DOHH2 (cell line): ENCODE results near the gene EGLN1.

ENCODE experiments used
- H3F3A ChIP-seq: fragments of 200-600 bp; sonication (generic), shearing (Covaris generic); 2 replicates; pipeline ENCODE4 v1.6.0; 2016; ENCODE audit warnings: antibody characterized with exemption, mild to moderate bottlenecking; ENCODE audit not compliant: control insufficient read depth, insufficient read depth
- H3K27ac ChIP-seq: fragments of 200-600 bp; sonication (generic); 2 replicates; pipeline ENCODE4 v1.5.1; 2014; ENCODE audit warnings: low read depth, mild to moderate bottlenecking, low read length, moderate library complexity
- H3K27me3 ChIP-seq: fragments of 200-600 bp; sonication (generic); 2 replicates; pipeline ENCODE4 v1.6.1; 2014; ENCODE audit warnings: mild to moderate bottlenecking, low read length, mixed read lengths; ENCODE audit not compliant: control insufficient read depth
- H3K36me3 ChIP-seq: fragments of 200-600 bp; sonication (generic); 2 replicates; pipeline ENCODE4 v1.6.1; 2014; ENCODE audit warnings: mild to moderate bottlenecking, low read length, moderate library complexity, mixed read lengths; ENCODE audit not compliant: control insufficient read depth
- H3K4me1 ChIP-seq: fragments of 200-600 bp; sonication (generic); 2 replicates; pipeline ENCODE4 v1.6.1; 2014; ENCODE audit warnings: mild to moderate bottlenecking, low read length, mixed read lengths; ENCODE audit not compliant: control insufficient read depth
- H3K4me2 ChIP-seq: fragments of 200-600 bp; sonication (generic); 2 replicates; pipeline ENCODE4 v1.6.0; 2014; ENCODE audit warnings: mild to moderate bottlenecking, low read length, moderate library complexity
- H3K4me3 ChIP-seq: fragments of 200-600 bp; sonication (generic); 2 replicates; pipeline ENCODE4 v1.5.1; 2014; ENCODE audit warnings: mild to moderate bottlenecking, low read length, mixed read lengths
- H3K79me2 ChIP-seq: fragments of 200-600 bp; sonication (generic); 2 replicates; pipeline ENCODE4 v1.6.1; 2014; ENCODE audit warnings: mild to moderate bottlenecking, low read length, mixed read lengths; ENCODE audit not compliant: control insufficient read depth
- H3K9me2 ChIP-seq: fragments of 200-600 bp; sonication (generic); replicated peaks from 2 replicates; pipeline ENCODE4 v1.6.1; 2014; ENCODE audit warnings: mild to moderate bottlenecking, low read length, mixed read lengths; ENCODE audit not compliant: control insufficient read depth
- H3K9me3 ChIP-seq: fragments of 200-600 bp; sonication (generic); 2 replicates; pipeline ENCODE4 v1.6.1; 2014; ENCODE audit warnings: antibody characterized with exemption, low read length, mixed read lengths; ENCODE audit not compliant: control insufficient read depth, insufficient read depth
- H4K20me1 ChIP-seq: fragments of 200-600 bp; sonication (generic); 2 replicates; pipeline ENCODE4 v1.6.0; 2014; ENCODE audit warnings: low read depth, mild to moderate bottlenecking, antibody characterized with exemption, low read length, moderate library complexity; ENCODE audit not compliant: control insufficient read depth, insufficient read depth
- EZH2phosphoT487 ChIP-seq: fragments of 200-600 bp; sonication (generic); IDR thresholded peaks from 2 replicates; pipeline ENCODE4 v1.6.1; 2017; ENCODE audit warnings: borderline replicate concordance, mild to moderate bottlenecking, antibody characterized with exemption, low read length, moderate library complexity, mixed read lengths
- TF ChIP-seq, protein P1 (sequence below): fragments of 200-600 bp; sonication (generic); IDR thresholded peaks from one replicate; pipeline ENCODE4 v1.5.1; 2014; ENCODE audit warnings: antibody characterized with exemption, mild to moderate bottlenecking, low read depth, low read length; ENCODE audit not compliant: poor library complexity, severe bottlenecking

The EGLN1 gene

DNA sequence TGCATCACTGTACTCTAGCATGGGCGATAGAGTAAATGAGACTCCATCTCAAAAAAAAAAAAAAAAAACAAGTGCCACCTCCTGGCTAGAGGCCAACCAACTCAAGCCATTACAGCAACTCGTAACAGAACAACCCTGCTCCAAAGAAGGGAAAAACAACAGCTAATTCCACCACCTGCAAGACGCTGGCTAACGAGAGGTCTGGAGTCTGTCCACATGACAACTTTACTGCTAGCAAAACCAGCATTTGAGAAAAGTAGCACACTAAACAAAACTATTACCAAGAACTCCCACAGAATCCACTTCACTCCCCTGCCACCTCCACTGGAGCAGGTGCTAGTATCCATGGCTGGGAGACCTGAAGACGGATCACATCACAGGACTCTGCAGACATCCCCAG, 24.1 kb upstream of the EGLN1 start:
- no peaks in the 10 kb centered on the region for H3K79me2 ChIP-seq
- peaks cover 11% of the 10 kb centered on the region for H3K27me3 ChIP-seq
- no peaks in the 10 kb centered on the region for H3F3A ChIP-seq
- no peaks in the 10 kb centered on the region for H3K9me2 ChIP-seq
- H3K36me3 ChIP-seq: no peaks in the 10 kb centered on the region
- H3K4me3 ChIP-seq: no peak overlapping the region
- no peak overlapping the region for H3K4me2 ChIP-seq
- H3K27ac ChIP-seq: no peak overlapping the region
- no peaks in the 10 kb centered on the region for H4K20me1 ChIP-seq
- no peaks in the 10 kb centered on the region for H3K4me1 ChIP-seq
- TF ChIP-seq EZH2phosphoT487: no peak
- TF ChIP-seq, protein P1, sequence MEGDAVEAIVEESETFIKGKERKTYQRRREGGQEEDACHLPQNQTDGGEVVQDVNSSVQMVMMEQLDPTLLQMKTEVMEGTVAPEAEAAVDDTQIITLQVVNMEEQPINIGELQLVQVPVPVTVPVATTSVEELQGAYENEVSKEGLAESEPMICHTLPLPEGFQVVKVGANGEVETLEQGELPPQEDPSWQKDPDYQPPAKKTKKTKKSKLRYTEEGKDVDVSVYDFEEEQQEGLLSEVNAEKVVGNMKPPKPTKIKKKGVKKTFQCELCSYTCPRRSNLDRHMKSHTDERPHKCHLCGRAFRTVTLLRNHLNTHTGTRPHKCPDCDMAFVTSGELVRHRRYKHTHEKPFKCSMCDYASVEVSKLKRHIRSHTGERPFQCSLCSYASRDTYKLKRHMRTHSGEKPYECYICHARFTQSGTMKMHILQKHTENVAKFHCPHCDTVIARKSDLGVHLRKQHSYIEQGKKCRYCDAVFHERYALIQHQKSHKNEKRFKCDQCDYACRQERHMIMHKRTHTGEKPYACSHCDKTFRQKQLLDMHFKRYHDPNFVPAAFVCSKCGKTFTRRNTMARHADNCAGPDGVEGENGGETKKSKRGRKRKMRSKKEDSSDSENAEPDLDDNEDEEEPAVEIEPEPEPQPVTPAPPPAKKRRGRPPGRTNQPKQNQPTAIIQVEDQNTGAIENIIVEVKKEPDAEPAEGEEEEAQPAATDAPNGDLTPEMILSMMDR: no peak
- no peaks in the 10 kb centered on the region for H3K9me3 ChIP-seq

DNA sequence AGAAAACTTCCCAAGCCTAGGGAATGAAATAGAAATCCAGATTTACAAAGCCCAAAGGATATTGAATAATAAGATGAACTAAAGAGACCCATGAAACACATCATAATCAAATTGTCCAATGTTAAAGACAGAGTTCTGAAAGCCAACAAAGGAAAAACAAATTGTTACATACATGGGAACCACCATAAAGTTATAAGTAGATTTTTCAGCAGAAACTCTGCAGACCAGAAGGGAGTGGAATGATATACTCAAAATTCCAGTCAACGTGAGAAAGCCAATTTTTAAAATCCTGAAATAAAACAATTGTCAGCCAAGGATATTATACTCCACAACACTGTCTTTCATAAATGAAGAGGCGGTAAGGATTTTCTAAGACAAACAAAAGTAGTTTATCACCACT, 22.0 kb upstream of the EGLN1 start:
- Histone ChIP-seq H3F3A (no peaks in the 10 kb centered on the region), H3K9me2 (no peaks in the 10 kb centered on the region), H4K20me1 (no peaks in the 10 kb centered on the region), H3K4me2 (no peak overlapping the region), H3K27me3 (peaks cover 11% of the 10 kb centered on the region), H3K4me3 (no peak overlapping the region), H3K27ac (no peak overlapping the region), H3K36me3 (no peaks in the 10 kb centered on the region), H3K9me3 (no peaks in the 10 kb centered on the region), H3K4me1 (no peaks in the 10 kb centered on the region), H3K79me2 (no peaks in the 10 kb centered on the region)
- no peak for TF ChIP-seq EZH2phosphoT487
- TF ChIP-seq, protein P1: no peak

DNA sequence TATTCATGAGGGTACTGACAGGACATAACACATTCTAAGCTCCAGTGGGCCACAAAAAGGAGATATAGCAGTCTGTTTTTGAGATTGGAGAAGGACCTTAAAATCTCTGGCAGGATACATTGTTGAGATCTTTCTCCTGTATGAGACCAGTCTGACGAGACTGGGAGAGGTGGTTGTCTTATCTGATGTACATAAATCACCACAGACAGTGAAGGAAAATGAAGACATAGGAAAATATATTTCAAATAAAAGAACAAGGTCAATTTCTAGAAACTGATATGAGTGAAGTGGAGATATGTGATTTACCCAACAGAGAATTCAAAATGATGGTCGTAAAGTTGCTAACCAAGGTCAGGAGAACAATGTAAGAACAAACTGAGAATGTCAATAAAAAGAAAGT, 21.3 kb upstream of the EGLN1 start:
- no peak overlapping the region for H3K27ac ChIP-seq
- TF ChIP-seq EZH2phosphoT487: no peak
- TF ChIP-seq, protein P1: no peak

DNA sequence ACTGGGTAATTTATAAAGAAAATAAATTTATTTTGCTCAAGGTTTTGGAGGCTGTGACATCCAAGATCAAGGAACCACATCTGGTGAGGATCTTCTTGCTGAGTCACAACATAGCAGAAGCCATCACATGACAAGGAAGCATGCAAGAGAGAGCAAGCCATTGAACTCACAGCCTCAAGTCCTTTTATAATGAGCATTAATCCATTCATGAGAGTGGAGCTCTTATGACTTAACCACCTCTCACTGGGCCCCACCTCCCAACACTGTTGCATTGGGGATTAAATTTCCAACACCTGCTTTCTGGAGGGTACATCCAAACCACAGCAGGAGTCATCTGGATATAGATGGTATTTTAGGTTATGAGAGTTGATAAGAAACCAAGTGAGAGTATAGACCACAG, 20.6 kb upstream of the EGLN1 start:
- no peaks in the 10 kb centered on the region for H3K9me3 ChIP-seq
- H3K27ac ChIP-seq: no peak overlapping the region
- no peak overlapping the region for H3K4me2 ChIP-seq
- no peaks in the 10 kb centered on the region for H3F3A ChIP-seq
- H3K79me2 ChIP-seq: no peaks in the 10 kb centered on the region
- no peaks in the 10 kb centered on the region for H4K20me1 ChIP-seq
- no peak overlapping the region for H3K4me3 ChIP-seq
- no peaks in the 10 kb centered on the region for H3K9me2 ChIP-seq
- no peaks in the 10 kb centered on the region for H3K36me3 ChIP-seq
- peaks cover 11% of the 10 kb centered on the region for H3K27me3 ChIP-seq
- no peaks in the 10 kb centered on the region for H3K4me1 ChIP-seq
- TF ChIP-seq EZH2phosphoT487: no peak
- TF ChIP-seq, protein P1: no peak

More for the DNA sequence above, 21.3 kb upstream of the EGLN1 start:
- no peaks in the 10 kb centered on the region for H3K9me2 ChIP-seq
- no peak overlapping the region for H3K4me3 ChIP-seq
- no peaks in the 10 kb centered on the region for H4K20me1 ChIP-seq
- H3K4me1 ChIP-seq: no peaks in the 10 kb centered on the region
- H3K9me3 ChIP-seq: no peaks in the 10 kb centered on the region
- peaks cover 11% of the 10 kb centered on the region for H3K27me3 ChIP-seq
- no peaks in the 10 kb centered on the region for H3K36me3 ChIP-seq
- no peaks in the 10 kb centered on the region for H3F3A ChIP-seq
- H3K79me2 ChIP-seq: no peaks in the 10 kb centered on the region
- no peak overlapping the region for H3K4me2 ChIP-seq
